Activated effector memory CD4-positive, alpha-beta T cell treated with anti-CD3 and anti-CD28 coated beads, Interleukin-2, amount 50 U/mL, for 16 hours (primary cell): ENCODE measurements around the gene TMEM178B.
"Not testable (repeated sequence)": the region's sequence is repeated elsewhere in the genome, so short reads cannot be mapped to it uniquely, and the experiment has no call there.

Experiments used
- DNase-seq: peaks from one replicate; pipeline ENCODE4 v3.0.0-alpha.2; 2020

The TMEM178B gene

DNA sequence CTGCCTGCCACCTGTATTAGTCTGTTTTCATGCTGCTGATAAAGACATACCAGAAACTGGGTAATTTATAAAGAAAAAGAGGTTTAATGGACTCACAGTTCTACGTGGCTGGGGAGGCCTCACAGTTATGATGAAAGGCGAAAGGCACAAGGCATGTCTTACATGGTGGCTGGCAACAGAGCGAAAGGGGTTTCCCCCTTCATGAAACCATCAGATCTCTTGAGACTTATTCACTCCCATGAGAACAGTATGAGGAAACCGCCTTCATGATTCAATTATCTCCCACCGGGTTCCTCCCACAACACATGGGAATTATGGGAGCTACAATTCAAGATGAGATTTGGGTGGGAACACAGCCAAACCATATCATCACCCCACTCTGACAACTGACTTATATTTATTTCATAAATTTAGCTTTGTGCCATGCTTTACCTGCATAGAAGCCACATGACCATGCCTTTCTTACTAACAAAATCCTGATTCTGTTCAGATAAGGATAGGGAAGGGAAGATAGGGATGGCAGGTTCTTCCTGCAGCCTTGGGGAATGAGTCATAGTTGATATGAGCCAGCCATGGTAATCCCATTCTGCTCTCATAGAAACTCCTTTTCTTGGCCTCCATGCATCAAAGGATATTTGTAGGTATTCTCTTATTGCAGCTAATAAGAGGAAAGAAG lies 286.0 kb downstream of the TMEM178B start:
- no peak for DNase-seq

DNA sequence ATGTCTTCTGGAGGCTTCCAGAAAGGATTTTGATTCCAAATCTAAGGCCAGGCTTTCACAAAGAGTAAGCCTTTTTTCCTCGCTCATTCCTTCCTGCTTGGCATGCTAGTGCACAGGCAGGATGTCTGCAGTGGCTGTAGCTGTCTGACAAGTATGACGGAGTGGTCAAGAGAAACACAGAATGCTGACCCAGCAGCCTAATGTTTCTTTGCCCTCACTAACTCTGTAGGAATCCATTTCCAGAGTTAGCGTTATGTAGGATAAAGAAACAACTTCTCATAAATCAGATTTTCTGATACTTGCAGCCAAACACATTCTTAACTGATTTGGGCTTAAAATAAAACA lies 286.5 kb downstream of the TMEM178B start:
- no peak for DNase-seq

DNA sequence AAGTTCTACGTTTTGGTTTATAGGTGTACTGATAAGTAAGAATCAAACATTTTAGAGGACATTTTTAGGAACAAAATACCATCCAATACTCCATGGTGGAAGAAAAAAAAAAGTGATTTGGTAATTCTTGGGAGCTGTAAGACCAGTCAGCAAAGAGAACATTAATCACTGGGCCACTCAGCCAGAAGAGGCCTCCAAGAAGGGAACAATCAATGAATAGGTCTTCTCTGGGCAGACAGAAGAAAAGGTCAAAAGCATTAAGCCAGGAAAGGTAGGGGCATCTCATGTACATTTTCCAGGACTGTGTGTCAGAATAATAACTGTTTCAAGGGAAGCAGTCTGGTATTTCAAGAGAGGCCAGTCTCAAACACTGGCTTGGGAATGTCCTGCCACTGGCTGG lies 286.9 kb downstream of the TMEM178B start:
- DNase-seq = no peak

DNA sequence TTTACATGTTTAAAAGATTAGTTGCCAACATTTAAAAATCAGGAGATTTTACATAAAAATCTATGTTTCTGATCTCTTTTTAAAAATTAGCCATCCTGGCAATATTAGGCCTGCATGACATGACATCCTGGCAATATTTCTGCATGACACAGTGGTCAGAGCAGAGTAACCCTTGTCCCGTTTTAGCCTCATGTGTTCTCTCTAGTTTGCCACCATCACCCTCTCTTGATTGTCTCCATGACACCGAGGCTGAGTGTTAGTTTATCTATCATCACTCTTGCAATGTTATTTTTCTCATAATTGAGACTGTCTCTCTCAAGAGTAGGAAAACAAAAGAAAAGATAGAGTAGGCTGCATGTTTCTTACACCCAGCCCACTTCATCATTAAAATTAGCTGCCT lies 287.6 kb downstream of the TMEM178B start:
- no peak for DNase-seq

DNA sequence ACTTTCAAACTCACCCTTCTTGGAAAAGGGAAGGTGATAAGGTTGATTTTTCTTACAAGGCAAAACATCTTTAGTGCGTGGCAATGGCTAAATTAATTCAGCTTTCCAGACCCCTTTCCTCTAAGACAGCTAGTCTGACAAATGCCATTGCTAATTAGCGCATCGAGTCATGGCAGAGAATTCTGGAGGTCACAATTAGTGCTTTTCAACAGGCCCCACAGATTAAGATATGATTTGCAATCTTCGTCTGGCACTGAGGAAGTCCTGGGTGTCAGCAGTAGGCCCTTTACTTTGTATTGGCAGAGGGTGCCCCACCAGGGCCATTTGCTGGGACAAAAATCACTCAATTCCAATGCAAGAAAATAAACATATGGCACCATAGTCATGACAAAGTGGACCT lies 288.1 kb downstream of the TMEM178B start:
- DNase-seq = no peak

DNA sequence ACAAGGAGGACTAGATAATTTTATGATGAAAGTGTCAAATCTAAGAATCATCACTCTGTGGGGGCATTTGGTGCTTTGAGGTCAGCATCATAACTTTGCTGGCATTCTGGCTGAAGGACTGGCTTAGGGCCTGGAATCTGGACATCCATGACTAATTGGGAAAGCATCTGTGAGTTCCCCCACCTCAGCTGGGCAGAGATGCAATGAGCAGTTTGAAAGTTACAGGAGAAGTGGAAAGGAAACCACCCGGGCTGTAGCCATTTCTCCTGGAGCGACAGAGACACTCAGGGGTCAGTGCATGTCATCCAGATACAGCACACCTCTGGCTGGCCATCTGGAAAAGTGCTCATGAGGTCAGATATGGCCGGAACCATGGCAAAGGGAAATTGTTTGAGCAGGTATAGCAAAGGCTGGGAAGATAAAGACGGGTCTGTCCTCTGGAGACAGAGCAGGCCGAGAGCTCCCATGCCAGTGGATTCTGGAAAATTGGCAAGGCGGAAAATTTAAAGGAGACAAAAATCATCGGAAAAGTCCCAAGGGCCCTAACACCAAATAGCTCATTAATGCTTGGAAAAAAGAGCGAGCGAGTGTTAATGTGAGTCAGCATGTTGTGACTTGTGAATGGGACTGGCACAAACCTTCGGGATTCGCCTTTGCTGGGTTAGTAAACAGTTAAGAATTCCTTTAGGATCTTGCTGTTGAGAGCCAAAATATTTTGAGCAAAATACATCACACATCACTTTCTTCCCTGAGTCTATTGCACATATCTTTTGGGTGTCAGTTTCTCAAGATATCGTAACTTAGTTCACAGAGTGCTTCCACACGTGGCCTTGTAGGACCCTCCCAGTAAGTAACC lies 288.9 kb downstream of the TMEM178B start:
- no peak for DNase-seq

DNA sequence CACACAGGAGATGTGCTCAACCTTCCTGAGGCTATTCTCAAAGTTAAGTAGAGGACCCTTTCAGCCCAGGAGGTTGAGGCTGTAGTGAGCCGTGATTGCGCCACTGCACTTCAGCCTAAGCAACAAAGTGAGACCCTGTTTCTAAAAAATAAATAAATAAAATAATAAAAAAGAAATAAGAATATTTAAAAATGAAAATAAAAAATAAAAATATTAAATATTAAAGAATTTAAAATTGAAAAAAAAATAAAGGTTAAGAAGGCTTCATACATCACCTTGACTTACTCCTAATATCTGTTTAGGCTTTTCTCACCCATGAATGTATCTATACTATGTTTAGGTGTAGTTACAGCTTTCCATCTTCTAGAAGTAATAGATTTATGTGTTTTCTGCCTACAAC lies 289.9 kb downstream of the TMEM178B start:
- no peak for DNase-seq

DNA sequence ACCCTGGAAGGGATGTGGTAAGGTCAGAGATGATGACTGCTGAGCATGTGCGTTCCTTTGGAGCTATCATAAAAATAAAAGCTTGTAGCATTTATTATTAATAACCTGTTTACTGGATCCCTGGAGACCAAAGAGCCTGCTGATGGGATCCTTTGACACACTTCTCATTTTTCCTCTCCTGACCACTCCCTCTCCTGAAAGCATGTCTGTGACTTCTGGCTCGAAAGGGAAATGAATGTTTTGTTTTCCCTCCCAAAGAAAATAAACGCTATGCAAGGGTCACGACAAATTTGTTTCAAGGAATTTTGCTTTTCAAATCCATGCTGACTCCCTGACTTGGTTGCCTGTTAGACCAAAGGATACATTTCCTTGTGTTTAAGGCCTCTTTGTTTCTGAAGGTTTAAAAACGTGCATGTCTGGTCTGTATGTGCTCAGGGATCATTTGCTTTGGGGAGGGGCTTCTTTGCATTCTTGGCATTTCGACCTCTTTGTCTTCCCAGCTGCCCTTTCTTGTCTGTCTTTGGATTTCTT lies 292.3 kb downstream of the TMEM178B start:
- no peak for DNase-seq

DNA sequence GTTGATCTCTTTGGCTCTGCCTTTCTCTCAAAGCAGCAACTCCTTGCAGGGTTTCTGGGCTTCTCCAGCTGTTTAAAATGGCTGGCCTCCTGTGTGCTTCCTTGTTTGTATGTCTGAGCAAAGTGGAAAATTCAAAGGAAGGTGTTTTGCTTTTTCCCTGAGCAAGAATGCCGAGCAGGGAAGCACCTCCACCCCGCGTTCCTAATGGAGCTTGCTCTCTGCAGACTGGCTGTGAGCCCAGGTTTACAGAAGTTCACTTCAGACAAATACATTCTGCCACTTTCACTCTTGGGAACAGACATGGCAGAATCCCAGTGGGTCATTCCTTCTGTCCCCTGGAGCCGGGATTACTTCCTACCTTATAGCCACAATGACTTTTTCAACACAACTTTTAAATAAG lies 295.6 kb downstream of the TMEM178B start:
- no peak for DNase-seq

DNA sequence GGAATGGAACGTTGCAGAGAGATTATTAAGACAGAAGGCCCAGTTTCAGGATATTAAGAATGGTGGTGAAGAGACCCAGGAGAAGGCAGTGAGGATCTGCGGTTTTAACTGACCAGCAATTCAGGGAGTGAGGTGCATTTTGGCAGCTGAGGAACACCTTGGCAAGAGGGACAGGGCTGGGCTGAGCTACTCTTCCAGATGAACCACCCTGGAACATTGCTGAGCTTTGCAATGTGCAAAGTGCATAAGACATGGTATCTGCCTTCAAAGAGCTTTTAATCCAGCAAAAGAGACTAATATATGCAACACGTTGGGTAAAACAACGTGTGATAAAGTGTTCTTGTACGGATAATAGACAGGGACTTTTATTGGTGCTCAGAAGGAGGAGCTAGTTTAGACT lies 296.3 kb downstream of the TMEM178B start:
- no peak for DNase-seq

DNA sequence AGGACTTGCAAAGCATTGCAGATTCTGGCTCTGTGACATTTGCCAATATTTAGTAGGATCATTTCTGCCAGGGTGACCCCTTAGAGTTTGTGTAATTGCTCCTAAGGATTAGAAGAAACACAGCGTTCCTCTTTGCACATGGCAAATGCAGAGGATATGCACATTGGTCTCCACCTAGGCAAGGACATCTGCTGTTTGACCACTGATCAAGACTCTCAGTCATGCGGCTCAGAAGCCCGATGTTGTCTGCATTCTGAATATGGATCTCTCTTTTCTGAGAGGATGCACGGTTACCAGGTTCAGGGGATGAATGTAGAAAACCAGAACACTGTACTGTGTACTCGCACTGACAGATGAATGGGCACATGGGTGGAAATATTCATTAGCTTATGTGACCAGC lies 296.8 kb downstream of the TMEM178B start:
- DNase-seq = no peak

DNA sequence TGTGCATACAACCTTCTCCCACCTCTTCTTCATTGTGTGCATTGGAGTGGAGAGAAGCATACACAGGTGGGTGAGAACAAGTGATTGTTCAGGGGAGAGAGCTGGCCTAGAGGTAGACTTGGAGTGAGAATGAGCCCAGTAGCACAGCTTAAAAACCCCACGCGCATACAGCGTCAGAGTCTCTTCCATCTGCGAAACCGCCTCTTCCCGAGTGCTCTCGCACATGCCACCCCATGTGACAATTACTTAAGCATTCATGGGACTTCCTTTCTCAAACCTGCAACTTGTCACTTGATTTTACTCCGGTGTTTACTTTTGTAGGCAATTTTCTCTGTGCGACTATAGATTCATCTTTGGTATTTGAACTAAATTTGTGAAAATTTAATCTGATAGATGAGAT lies 300.6 kb downstream of the TMEM178B start:
- DNase-seq = no peak

DNA sequence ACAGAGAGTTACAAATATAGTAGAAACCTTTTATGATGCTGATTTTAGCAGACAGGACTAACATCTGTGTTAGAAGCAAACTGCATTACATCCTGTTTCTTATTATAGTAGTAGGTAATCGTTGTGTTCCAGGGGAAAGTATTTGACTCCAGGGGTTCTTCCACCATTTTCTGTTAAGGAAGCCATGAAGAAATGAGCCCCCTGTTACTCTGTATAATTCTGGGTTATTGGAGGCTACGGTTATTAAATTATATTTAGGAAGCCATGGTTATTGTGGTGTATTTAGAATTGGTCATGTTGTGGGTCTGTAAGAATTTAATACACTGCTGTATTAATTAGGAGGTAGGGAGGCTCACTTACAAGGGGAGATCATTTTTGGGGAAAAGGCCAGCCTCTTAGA lies 301.6 kb downstream of the TMEM178B start:
- no peak for DNase-seq

DNA sequence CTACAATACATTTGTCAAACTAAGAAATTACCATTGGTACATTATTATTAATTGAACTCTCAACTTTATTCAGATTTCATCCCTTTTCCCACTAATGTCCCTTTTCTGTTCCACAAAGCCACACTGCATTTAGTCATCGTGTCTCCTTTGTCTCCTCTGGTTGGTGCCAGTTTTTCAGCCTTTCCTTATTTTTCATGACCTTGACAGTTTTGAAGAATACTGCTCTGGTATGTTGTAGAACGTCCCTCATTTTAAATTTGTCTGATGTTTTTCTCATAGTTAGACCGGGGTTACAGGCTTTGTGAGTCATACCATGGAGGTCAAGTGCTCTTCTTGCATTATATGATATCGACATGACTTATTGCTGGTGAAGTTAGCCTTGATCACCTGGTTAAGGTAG lies 304.0 kb downstream of the TMEM178B start:
- DNase-seq = no peak

DNA sequence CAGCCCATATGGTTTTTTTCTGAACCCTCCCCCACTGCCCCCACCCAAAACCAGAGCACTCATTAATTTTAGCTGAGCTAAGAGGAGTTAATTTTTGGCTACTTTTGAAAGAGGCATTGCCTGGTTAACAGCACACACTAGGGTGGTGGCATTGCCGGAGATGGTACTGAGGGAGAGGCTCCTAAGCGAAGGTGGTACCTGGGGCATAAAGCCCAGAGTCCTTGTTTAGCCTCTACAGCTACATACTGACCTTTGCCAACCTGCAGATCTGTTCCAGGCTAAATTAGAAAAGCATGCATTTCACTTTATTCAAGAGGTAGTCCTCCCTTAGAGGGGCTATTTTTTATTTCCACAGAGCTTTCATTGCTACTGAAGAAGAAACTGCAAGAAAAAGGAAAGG lies 304.5 kb downstream of the TMEM178B start:
- no peak for DNase-seq

DNA sequence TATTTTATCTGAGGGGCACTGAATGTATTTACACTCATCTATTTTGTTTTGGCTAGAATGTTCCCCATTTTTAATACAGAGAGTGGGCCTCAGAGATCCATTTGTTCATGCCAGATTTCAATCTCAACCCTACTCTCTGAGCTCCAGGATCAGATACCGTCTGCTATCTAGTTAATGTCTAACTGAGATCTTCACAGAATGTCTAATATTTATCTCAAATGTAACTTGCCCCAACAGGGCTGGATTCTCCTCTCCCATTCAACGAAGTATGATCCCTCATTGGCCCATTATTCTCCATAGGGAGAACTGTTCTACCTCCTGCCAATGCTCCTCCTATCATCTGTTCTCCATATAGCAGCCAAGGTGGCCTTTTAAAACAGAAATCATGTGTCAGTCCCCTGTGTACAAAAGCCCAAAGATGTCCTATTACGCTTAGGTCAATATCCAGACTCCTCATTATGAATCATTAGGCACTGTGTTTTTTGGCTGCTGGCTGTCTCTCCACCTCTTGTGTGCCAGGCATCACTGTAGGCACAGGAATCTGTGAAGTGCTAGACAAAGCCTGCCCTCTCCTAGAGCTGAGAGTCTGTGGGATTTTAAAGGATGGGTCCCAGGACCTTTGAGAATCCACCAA lies 308.0 kb downstream of the TMEM178B start:
- no peak for DNase-seq

DNA sequence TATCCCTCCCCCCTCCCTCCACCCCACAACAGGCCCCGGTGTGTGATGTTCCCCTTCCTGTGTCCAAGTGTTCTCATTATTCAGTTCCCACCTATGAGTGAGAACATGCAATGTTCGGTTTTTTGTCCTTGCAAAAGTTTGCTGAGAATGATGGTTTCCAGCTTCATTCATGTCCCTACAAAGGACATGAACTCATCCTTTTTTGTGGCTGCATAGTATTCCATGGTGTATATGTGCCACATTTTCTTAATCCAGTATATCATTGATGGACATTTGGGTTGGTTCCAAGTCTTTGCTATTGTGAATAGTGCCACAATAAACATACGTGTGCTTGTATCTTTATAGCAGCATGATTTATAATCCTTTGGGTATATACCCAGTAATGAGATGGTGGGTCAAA lies 309.5 kb downstream of the TMEM178B start:
- not testable (repeated sequence) for DNase-seq

DNA sequence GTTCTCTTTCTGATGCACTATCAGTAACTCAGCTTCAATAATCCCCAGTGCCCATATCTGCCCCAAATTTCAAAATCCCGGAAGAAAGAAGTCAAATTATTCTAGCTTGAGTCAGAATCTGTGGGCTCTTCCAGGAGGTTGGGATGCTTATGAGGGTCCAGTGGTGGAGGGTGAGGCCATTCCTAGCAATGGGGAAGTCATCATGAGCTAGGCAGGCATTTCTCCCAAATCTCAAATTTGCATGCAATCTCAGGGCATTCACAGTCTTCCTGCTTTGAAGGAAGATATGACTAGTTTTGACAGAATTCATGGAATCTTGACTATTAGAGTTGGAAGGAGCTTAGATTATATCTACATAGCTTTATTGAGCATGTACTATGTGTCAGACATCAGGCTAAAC lies 313.0 kb downstream of the TMEM178B start:
- DNase-seq = no peak

DNA sequence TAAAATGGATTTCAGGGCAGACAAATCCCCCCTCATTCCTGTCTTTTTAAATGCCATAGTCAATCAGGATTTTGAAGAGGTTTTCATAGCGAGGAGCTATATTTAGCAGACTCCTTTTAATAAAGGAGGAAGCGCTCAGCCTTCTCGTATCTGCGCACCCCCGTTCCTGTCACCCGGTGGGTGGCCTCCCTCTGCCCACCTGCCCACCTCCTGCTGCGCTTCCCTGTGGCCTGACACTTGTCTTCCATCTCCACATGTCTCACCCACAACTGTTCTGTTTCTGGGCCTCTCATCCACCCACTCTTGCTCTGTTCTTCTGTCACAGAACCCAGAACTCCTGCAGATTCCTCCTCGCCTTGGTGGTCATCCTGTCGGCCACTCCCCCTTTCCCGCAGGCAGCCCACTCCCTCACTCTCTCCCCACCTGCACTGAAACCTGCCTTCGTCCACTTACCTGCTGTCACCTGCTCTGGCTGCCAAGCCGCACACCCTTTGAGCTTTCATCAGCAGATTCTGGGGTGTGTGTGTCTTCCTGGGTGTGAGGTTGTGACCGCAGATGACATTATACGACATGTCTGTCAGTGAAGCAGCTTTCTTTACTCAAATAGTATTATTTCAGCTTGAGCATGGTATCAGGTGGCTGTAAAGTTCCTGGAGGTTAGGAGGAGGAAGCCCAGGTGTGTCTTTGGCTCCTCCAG lies 313.8 kb downstream of the TMEM178B start:
- no peak for DNase-seq

DNA sequence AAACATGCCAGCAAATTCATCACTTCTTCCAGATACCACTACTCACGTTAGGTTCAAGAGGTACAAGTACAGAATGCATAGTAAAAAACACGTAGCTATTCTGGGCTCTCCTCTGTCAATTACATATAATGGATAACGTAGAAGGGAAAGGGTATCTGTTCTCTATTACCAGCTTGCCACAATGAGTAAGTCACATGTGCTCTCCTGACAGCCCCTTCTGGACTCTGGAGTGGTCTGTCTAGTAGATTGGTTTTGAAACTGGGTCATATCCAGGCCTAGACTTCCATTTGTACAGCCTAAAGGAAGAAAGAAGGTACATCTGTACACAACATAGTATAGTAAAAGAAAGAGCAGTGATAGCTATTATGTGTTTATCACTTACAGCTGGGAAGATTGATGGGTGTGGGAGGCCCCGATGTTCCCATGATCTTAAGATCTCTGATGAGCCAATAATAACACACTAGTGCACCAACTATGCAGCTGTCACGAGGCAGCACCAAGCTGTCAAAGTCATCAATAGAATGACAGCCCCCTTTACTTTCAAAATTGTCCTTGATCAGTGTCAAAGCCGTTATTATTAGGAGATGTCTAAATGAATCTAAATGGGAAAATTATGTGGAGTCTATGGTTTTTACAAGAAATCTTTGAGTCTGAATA lies 315.4 kb downstream of the TMEM178B start:
- DNase-seq = no peak

DNA sequence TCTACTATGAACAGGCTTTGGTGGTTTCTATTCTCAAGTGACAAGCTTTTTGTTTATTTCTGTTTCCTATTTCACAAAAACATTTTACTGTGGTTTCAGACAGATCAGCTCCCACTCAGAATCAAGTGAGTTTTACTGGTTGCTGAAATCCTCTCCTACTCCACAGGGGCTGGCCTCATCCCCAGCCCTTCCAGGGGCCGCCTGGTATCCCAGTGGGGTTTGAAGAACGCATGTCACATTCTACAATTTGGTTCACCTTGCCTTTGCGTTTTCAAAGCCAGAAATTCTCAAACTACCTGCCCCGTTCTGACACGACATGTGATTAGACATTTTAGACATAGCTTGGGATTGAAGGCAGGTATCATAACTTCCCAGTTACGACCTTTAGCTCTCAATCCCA lies 316.5 kb downstream of the TMEM178B start:
- no peak for DNase-seq

DNA sequence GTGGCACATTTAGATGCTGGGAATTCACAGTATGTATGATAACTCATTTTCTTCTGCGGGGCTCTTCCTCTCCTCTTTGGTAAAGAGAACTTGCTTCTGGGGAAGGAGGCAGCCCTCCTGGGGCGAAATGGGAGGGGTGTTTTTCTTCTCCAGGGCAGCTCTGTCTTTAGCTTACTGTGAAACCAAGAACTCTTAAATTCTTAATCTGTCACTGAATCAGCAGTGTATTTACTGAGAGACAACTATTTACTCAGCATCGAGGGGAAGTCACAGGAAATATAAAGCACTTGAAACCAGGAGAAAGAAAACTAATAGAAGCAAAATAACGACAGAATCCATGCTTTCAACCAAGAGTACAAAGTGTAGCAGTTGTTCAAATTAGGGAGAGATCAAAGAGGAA lies 319.2 kb downstream of the TMEM178B start:
- DNase-seq = no peak
